ENCODE results near the gene GTF2F1. TPM values are rescaled to one million over a fixed set of nuclear protein-coding genes. Genes with fewer than 3 reads are reported as not detected.

GTF2F1 gene
- total RNA-seq, 4 donors from 2014 or later, result 11.4 to 34.8 (median 22.4) TPM

DNA sequence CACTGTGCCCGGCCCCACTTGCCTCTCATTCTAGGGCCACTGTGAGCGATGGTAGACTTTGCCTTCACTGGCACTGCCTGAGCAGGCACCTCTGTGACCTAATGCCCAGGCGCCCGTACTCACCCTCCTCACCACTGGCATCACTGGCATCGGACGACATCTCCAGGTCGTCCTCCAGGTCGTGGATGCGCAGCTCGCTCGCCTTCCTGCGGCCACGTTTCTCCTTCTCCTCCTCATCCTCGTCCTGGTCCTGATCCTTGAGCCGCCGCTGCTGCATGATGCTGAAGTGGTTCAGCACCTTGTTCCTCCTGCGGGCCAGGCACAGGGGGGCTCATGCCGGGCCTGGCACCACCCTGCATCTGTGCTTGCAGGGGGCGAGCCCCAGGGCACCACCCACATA lies 9.8 kb downstream of the GTF2F1 start:
- ATAC-seq (no peak), DNase-seq (no peak)
- H3K27me3 ChIP-seq, result no peaks in the 10 kb centered on the region
- intact Hi-C loops (cut with DNase I; ENCODE audit: low total_unique reads) (no loop called here), in situ Hi-C loops (cut with MboI; ENCODE audit: low sequenced_read_pairs in 4 of 4) (loop anchor here in 1 of 4 donors (25.0 kb wide), 1 partner anchor 354 kb away; the partner anchor contains the start of genes GPR108 and TRIP10)
- H3K27ac ChIP-seq, result no peak overlapping the region
- H3K4me3 ChIP-seq, result no peak overlapping the region
- H3K9me3 ChIP-seq, result no peaks in the 10 kb centered on the region
- H3K4me1 ChIP-seq, result no peaks in the 10 kb centered on the region
- peaks cover 0 to 70% of the 10 kb centered on the region in 2 donors for H3K36me3 ChIP-seq
- TF ChIP-seq, protein P1, sequence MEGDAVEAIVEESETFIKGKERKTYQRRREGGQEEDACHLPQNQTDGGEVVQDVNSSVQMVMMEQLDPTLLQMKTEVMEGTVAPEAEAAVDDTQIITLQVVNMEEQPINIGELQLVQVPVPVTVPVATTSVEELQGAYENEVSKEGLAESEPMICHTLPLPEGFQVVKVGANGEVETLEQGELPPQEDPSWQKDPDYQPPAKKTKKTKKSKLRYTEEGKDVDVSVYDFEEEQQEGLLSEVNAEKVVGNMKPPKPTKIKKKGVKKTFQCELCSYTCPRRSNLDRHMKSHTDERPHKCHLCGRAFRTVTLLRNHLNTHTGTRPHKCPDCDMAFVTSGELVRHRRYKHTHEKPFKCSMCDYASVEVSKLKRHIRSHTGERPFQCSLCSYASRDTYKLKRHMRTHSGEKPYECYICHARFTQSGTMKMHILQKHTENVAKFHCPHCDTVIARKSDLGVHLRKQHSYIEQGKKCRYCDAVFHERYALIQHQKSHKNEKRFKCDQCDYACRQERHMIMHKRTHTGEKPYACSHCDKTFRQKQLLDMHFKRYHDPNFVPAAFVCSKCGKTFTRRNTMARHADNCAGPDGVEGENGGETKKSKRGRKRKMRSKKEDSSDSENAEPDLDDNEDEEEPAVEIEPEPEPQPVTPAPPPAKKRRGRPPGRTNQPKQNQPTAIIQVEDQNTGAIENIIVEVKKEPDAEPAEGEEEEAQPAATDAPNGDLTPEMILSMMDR (IDR thresholded peaks at IDR 0.05 in 4 of 5, conservative IDR thresholded peaks at IDR 0.05 in 1 of 5), result no peak
- no peak for TF ChIP-seq POLR2A (IDR thresholded peaks at IDR 0.05)

- in situ Hi-C loops (cut with MboI; ENCODE audit: low sequenced_read_pairs in 4 of 4) (loop anchor here in 1 of 4 donors (25.0 kb wide), 1 partner anchor 356 kb away; the partner anchor contains the start of genes GPR108 and TRIP10), intact Hi-C loops (cut with DNase I; ENCODE audit: low total_unique reads) (no loop called here)
- TF ChIP-seq, protein P1 (IDR thresholded peaks at IDR 0.05 in 4 of 5, conservative IDR thresholded peaks at IDR 0.05 in 1 of 5), result no peak
- TF ChIP-seq POLR2A (IDR thresholded peaks at IDR 0.05), result no peak
- Histone ChIP-seq H3K4me3 (no peak overlapping the region), H3K27me3 (no peaks in the 10 kb centered on the region), H3K4me1 (no peaks in the 10 kb centered on the region), H3K9me3 (no peaks in the 10 kb centered on the region), H3K36me3 (peaks cover 0 to 51% of the 10 kb centered on the region in 2 donors), H3K27ac (no peak overlapping the region)
- DNase-seq, result no peak
- ATAC-seq, result no peak
Observed at GRCh38 chr19:6381030-6381750, 11.8 kb downstream of the GTF2F1 start.

- TF ChIP-seq POLR2A (IDR thresholded peaks at IDR 0.05), result no peak
- TF ChIP-seq, protein P1 (IDR thresholded peaks at IDR 0.05 in 4 of 5, conservative IDR thresholded peaks at IDR 0.05 in 1 of 5), result no peak
- no peaks in the 10 kb centered on the region for H3K4me1 ChIP-seq
- in situ Hi-C loops (cut with MboI; ENCODE audit: low sequenced_read_pairs in 4 of 4), result loop anchor here in 1 of 4 donors (25.0 kb wide), 1 partner anchor 358 kb away; the partner anchor contains the start of genes GPR108 and TRIP10
- intact Hi-C loops (cut with DNase I; ENCODE audit: low total_unique reads), result loop anchor here (10.0 kb wide), 1 partner anchor 755 kb away; the partner anchor contains the start of genes SAFB and SAFB2
- ATAC-seq (no peak), DNase-seq (no peak)
- H3K27ac ChIP-seq, result no peak overlapping the region
- no peaks in the 10 kb centered on the region for H3K9me3 ChIP-seq
- H3K4me3 ChIP-seq, result no peak overlapping the region
- H3K36me3 ChIP-seq, result peaks cover 0 to 43% of the 10 kb centered on the region in 2 donors
- H3K27me3 ChIP-seq, result no peaks in the 10 kb centered on the region
Observed at GRCh38 chr19:6379744-6380143, 13.2 kb downstream of the GTF2F1 start.

DNA sequence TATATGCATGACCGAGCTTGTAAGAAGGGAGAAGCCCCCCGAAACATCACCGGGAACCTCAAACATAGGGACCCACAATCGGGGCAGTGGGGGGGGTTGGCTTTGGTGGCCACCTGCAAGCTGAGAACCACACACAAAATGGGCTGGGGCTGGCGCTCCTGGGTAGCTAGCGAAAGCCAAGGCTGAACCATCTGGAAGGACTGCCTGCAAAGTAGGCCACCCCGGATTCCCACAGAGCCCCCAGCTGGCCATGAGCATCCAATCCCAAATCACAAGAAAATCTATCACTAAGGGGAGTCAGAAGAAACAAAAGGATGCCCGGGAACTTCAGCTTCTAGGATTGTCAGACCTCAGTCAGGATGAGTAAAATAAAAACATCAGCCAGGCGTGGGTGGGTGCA lies 14.5 kb downstream of the GTF2F1 start:
- no peak overlapping the region for H3K27ac ChIP-seq
- ATAC-seq (no peak), DNase-seq (no peak)
- TF ChIP-seq, protein P1 (IDR thresholded peaks at IDR 0.05 in 4 of 5, conservative IDR thresholded peaks at IDR 0.05 in 1 of 5), result no peak
- no peak for TF ChIP-seq POLR2A (IDR thresholded peaks at IDR 0.05)
- no peaks in the 10 kb centered on the region for H3K9me3 ChIP-seq
- H3K27me3 ChIP-seq, result no peaks in the 10 kb centered on the region
- H3K4me1 ChIP-seq, result peaks cover 0 to 5% of the 10 kb centered on the region in 2 donors
- H3K4me3 ChIP-seq, result no peak overlapping the region
- peaks cover 0 to 43% of the 10 kb centered on the region in 2 donors for H3K36me3 ChIP-seq
- intact Hi-C loops (cut with DNase I; ENCODE audit: low total_unique reads), result loop anchor here (10.0 kb wide), 1 partner anchor 754 kb away; the partner anchor contains the start of genes SAFB and SAFB2
- in situ Hi-C loops (cut with MboI; ENCODE audit: low sequenced_read_pairs in 4 of 4), result loop anchor here in 1 of 4 donors (25.0 kb wide), 1 partner anchor 359 kb away; the partner anchor contains the start of genes GPR108 and TRIP10

Measured in gastrocnemius medialis (tissue), 4 donors.